GM18867 (cell line): ENCODE data around the gene KLK6.

Source experiments
- ATAC-seq: cut with Tn5 transposase; IDR thresholded peaks from one replicate; pipeline ENCODE4 v1.9.1; 2021; ENCODE audit warnings: mild to moderate bottlenecking, moderate library complexity; ENCODE audit not compliant: unreplicated experiment

KLK6 gene

GRCh38 chr19:50969413-50969760 lies at the start of gene KLK6:
KLK6 (minus strand) TSS chr19:50969591; CDS start chr19:50968104, 1,487 bp downstream.
- ATAC-seq, result no peak

GRCh38 chr19:51018745-51019543 lies 49.6 kb upstream of the KLK6 start:
- no peak for ATAC-seq

- no peak for ATAC-seq
Measured at GRCh38 chr19:51016798-51017683, 47.6 kb upstream of the KLK6 start.

- ATAC-seq, result no peak
Measured at GRCh38 chr19:51015691-51016267, 46.4 kb upstream of the KLK6 start.

- ATAC-seq, result no peak
Measured at GRCh38 chr19:51014242-51014641, 44.9 kb upstream of the KLK6 start.

- ATAC-seq, result no peak
Measured at GRCh38 chr19:51012661-51013190, 43.3 kb upstream of the KLK6 start.

GRCh38 chr19:51010066-51010795 lies 40.8 kb upstream of the KLK6 start:
- no peak for ATAC-seq

- ATAC-seq, result no peak
Measured at GRCh38 chr19:51009061-51009891, 39.9 kb upstream of the KLK6 start.

GRCh38 chr19:51007488-51007887 lies 38.1 kb upstream of the KLK6 start:
- ATAC-seq, result no peak

- no peak for ATAC-seq
Measured at GRCh38 chr19:51006406-51006805, 37.0 kb upstream of the KLK6 start.

GRCh38 chr19:51005248-51005647 lies 35.9 kb upstream of the KLK6 start:
- no peak for ATAC-seq

- ATAC-seq, result no peak
Measured at GRCh38 chr19:51003316-51003715, 33.9 kb upstream of the KLK6 start.

GRCh38 chr19:51002542-51003311 lies 33.3 kb upstream of the KLK6 start:
- ATAC-seq, result no peak

- ATAC-seq, result no peak
Measured at GRCh38 chr19:51002089-51002532, 32.7 kb upstream of the KLK6 start.

GRCh38 chr19:51001515-51001914 lies 32.1 kb upstream of the KLK6 start, which contains the start of gene KLK8:
KLK8 (minus strand) TSS chr19:51001604; CDS start chr19:51001167, 437 bp downstream.
- no peak for ATAC-seq

GRCh38 chr19:51000981-51001380 lies 31.6 kb upstream of the KLK6 start:
- no peak for ATAC-seq

- no peak for ATAC-seq
Measured at GRCh38 chr19:51000426-51000825, 31.0 kb upstream of the KLK6 start.

GRCh38 chr19:50998686-50999085 lies 29.3 kb upstream of the KLK6 start:
- ATAC-seq, result no peak

- ATAC-seq, result no peak
Measured at GRCh38 chr19:50998061-50998460, 28.7 kb upstream of the KLK6 start.
